Testis (tissue), 5 donors: Measurements from ENCODE around the gene GABARAPL2. TPM values are rescaled to one million over a fixed set of nuclear protein-coding genes. Genes with fewer than 3 reads are reported as not detected.
A peak's percentile ranks its signal among the peaks of the same experiment; 100 is the strongest.

Experiments used
- DNase-seq: peaks from one replicate; pipeline ENCODE4 v3.0.0-alpha.2; 2019
- H3K27ac ChIP-seq, 2 donors: fragments of 200-600 bp; sonication (generic); one replicate each; pipeline ENCODE4 v1.5.1; 2019
- H3K27me3 ChIP-seq: fragments of 200-600 bp; sonication (generic); one replicate; pipeline ENCODE4 v1.5.1; 2019
- H3K36me3 ChIP-seq: fragments of 200-600 bp; sonication (generic); one replicate; pipeline ENCODE4 v1.5.1; 2017; ENCODE audit warnings: low read depth; ENCODE audit errors: missing control alignments
- H3K4me1 ChIP-seq: fragments of 200-600 bp; sonication (generic); one replicate; pipeline ENCODE4 v1.5.1; 2019
- H3K4me3 ChIP-seq, 2 donors: fragments of 200-600 bp; sonication (generic); one replicate each; pipeline ENCODE4 v1.5.1; 2017 to 2019
- H3K9me3 ChIP-seq: fragments of 200-600 bp; sonication (generic); one replicate; pipeline ENCODE4 v1.5.1; 2017
- POLR2A ChIP-seq: fragments of 450-650 bp; IDR thresholded peaks from one replicate; pipeline ENCODE4 v1.6.1; 2017; ENCODE audit warnings: antibody characterized with exemption, mild to moderate bottlenecking, moderate library complexity
- WGBS, 2 donors: methylation state at CpG; one replicate each; pipeline ENCODE4 v1.1.5; 2018; 5-methylcytosine and 5-hydroxymethylcytosine counted together
- intact Hi-C: fragments of 100-400 bp; cut with DNase I; formaldehyde crosslinking; loops from one replicate; pipeline ENCODE4 v1.15.1; 2023; ENCODE audit warnings: low total_unique reads
- long read RNA-seq, 2 donors: transcript quantifications; one replicate each; lab custom pipeline, GENCODE V29; 2026
- polyA plus RNA-seq: library from polyadenylated mRNA; stranded (reverse); fragments of 350-450 nt; fragmentation: Illumina TruSeq; extraction: RNeasy Lipid Tissue Mini Kit (QIAGEN cat#74804); gene quantifications from one replicate; pipeline ENCODE4 v1.2.3, GENCODE V29; 2014; ENCODE audit warnings: low read depth, low replicate concordance; ENCODE audit not compliant: insufficient read depth
- total RNA-seq, 2 donors: library from RNA; depleted of rRNA; stranded (reverse); fragments of >200 nt; gene quantifications; one replicate each; pipeline ENCODE4 v1.2.3, GENCODE V29; 2016
- TF ChIP-seq, protein P1 (sequence below), 3 experiments: fragments of 450-650 bp in 2 of 3; fragments of 200-600 bp in 1 of 3; sonication (generic) in 1 of 3; IDR thresholded peaks; one replicate each; pipeline ENCODE4 v1.5.1; 2016 to 2019; ENCODE audit warnings: antibody characterized with exemption in 3 of 3, mild to moderate bottlenecking in 2 of 3, moderate library complexity in 1 of 3

GABARAPL2 gene, protein sequence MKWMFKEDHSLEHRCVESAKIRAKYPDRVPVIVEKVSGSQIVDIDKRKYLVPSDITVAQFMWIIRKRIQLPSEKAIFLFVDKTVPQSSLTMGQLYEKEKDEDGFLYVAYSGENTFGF
- total RNA-seq (100 to 1,000 TPM; 113 to 122 TPM), polyA plus RNA-seq (157 TPM)
- long read RNA-seq, donor 1, transcript GABARAPL2-204 (1 exons, 2,274 nt) = major isoform, 249 of 397 reads
- long read RNA-seq, donor 1, transcript GABARAPL2-201 (4 exons, 1,002 nt) = minor isoform, 146 of 397 reads
- long read RNA-seq, donor 1, partial matches to known transcripts = 0 of 397 reads
- long read RNA-seq, donor 1, other reads (novel, unspliced or antisense) = 0 of 397 reads
- long read RNA-seq, donor 2, transcript GABARAPL2-201 (4 exons, 1,002 nt) = minor isoform, 102 of 252 reads
- long read RNA-seq, donor 2, transcript GABARAPL2-204 (1 exons, 2,274 nt) = major isoform, 145 of 252 reads
- long read RNA-seq, donor 2, partial matches to known transcripts = 5 of 252 reads
- long read RNA-seq, donor 2, other reads (novel, unspliced or antisense) = 0 of 252 reads

DNA sequence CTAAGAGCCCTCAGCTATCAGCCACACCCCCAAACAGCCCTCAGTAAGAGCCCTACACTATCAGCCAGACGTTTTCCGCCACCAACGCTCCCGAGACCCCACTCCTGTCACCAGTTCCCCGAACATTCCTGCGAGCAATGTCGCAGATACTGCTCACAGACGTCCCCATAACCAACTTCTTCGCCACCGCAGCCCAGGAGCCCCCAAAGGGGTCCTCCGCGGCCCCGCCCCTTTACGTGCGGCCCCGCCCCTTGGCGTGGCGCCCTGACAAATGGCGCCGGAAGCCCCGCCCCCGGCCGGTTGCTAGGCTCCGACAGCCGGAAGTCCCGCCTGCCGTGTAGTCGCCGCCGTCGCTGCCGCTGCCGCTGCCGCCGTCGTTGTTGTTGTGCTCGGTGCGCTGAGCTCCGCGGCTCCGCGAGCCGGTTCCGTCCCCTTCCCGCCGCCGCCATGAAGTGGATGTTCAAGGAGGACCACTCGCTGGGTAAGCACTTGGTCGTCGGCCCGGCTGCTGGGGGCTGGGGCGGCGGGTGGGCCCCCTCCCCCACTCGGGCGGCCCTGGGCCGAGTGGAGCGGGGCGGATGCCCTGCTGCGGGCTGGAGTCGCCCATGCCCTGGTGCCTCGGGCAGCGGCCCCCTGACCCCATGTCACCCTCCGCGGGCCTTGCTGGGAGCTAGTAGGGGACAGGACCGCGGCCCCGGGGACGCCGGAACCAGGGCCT, at the start of gene GABARAPL2:
GABARAPL2 (plus strand) TSS at position 340 of the 718 bp plus-strand sequence; CDS start at position 448, 108 bp downstream.
- 0 to 1% methylated on average over 12 to 66 of the region's 69 CpGs for WGBS, 2 donors
- H3K4me3 ChIP-seq = peak within 1 kb of the TSS; percentile 93 to 98
- H3K36me3 ChIP-seq = no peaks in the 10 kb centered on the region
- intact Hi-C loops = no loop called here
- H3K9me3 ChIP-seq = no peaks in the 10 kb centered on the region
- peak; percentile 56 for TF ChIP-seq POLR2A
- TF ChIP-seq, protein P1, sequence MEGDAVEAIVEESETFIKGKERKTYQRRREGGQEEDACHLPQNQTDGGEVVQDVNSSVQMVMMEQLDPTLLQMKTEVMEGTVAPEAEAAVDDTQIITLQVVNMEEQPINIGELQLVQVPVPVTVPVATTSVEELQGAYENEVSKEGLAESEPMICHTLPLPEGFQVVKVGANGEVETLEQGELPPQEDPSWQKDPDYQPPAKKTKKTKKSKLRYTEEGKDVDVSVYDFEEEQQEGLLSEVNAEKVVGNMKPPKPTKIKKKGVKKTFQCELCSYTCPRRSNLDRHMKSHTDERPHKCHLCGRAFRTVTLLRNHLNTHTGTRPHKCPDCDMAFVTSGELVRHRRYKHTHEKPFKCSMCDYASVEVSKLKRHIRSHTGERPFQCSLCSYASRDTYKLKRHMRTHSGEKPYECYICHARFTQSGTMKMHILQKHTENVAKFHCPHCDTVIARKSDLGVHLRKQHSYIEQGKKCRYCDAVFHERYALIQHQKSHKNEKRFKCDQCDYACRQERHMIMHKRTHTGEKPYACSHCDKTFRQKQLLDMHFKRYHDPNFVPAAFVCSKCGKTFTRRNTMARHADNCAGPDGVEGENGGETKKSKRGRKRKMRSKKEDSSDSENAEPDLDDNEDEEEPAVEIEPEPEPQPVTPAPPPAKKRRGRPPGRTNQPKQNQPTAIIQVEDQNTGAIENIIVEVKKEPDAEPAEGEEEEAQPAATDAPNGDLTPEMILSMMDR (IDR thresholded peaks at IDR 0.05) = no peak
- H3K27ac ChIP-seq = peak within 1 kb of the TSS; percentile 77 to 82
- no peaks in the 10 kb centered on the region for H3K4me1 ChIP-seq
- DNase-seq = peak; percentile 89
- no peaks in the 10 kb centered on the region for H3K27me3 ChIP-seq

- no peaks in the 10 kb centered on the region for H3K36me3 ChIP-seq
- peaks cover 4% of the 10 kb centered on the region for H3K4me1 ChIP-seq
- H3K27ac ChIP-seq = no peak overlapping the region
- no peaks in the 10 kb centered on the region for H3K9me3 ChIP-seq
- TF ChIP-seq, protein P1 (IDR thresholded peaks at IDR 0.05) = no peak
- TF ChIP-seq POLR2A = no peak
- DNase-seq = no peak
- no peak overlapping the region for H3K4me3 ChIP-seq
- WGBS, 2 donors = 82 to 91% methylated on average over 6 of the region's 6 CpGs
- intact Hi-C loops = no loop called here
- H3K27me3 ChIP-seq = no peaks in the 10 kb centered on the region
These were observed 47.0 kb upstream of the GABARAPL2 start for GRCh38 chr16:75519175-75519574.

- 84 to 87% methylated on average over 4 to 5 of the region's 5 CpGs for WGBS, 2 donors
- H3K27me3 ChIP-seq = no peaks in the 10 kb centered on the region
- H3K36me3 ChIP-seq = no peaks in the 10 kb centered on the region
- H3K9me3 ChIP-seq = no peaks in the 10 kb centered on the region
- no peak overlapping the region for H3K27ac ChIP-seq
- H3K4me3 ChIP-seq = no peak overlapping the region
- H3K4me1 ChIP-seq = no peaks in the 10 kb centered on the region
- intact Hi-C loops = no loop called here
- no peak for TF ChIP-seq POLR2A
- TF ChIP-seq, protein P1 (IDR thresholded peaks at IDR 0.05) = no peak
- DNase-seq = no peak
These were observed 40.0 kb upstream of the GABARAPL2 start for GRCh38 chr16:75526032-75526790.

DNA sequence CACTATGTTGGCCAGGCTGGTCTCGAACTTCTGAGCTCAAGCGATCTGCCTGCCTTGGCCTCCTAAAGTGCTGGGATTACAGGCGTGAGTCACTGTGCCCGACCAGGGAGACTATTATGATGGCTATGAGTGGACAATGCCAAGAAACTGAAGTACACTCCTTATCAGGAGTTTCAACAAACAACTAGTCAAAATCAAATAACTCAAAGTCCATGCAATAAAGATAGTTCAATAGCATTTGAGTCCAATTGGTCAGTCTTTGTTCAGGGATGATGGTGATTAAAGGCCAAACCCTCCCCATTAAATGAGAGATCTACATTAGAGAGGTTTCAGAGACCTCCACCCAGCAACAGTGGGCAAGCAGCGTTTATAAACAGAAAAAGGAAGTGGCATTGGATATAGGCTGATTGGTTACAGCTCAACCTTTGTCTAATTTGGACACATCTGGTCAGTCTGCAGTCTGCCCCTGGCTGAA, 38.3 kb upstream of the GABARAPL2 start:
- Histone ChIP-seq H3K36me3 (no peaks in the 10 kb centered on the region), H3K27me3 (no peaks in the 10 kb centered on the region), H3K27ac (no peak overlapping the region), H3K4me1 (no peaks in the 10 kb centered on the region), H3K9me3 (no peaks in the 10 kb centered on the region), H3K4me3 (no peak overlapping the region)
- intact Hi-C loops = no loop called here
- WGBS, 2 donors = 94 to 95% methylated on average over 5 of the region's 5 CpGs
- no peak for TF ChIP-seq POLR2A
- TF ChIP-seq, protein P1 (IDR thresholded peaks at IDR 0.05) = no peak
- DNase-seq = no peak
